Measurements from ENCODE around the gene SYT8.

- no peak for TF ChIP-seq CTCF (IDR thresholded peaks at IDR 0.05)
- no peak for TF ChIP-seq EZH2 (IDR thresholded peaks at IDR 0.05; ENCODE audit: borderline replicate concordance, insufficient read depth, low read depth, low read length, poor library complexity, severe bottlenecking)
Measured at GRCh38 chr11:1862588-1863351, 28.0 kb downstream of the SYT8 start.

Measured in B cell (primary cell).